ENCODE results near the gene PMVK.
A peak's percentile ranks its signal among the peaks of the same experiment; 100 is the strongest.

PMVK gene

DNA sequence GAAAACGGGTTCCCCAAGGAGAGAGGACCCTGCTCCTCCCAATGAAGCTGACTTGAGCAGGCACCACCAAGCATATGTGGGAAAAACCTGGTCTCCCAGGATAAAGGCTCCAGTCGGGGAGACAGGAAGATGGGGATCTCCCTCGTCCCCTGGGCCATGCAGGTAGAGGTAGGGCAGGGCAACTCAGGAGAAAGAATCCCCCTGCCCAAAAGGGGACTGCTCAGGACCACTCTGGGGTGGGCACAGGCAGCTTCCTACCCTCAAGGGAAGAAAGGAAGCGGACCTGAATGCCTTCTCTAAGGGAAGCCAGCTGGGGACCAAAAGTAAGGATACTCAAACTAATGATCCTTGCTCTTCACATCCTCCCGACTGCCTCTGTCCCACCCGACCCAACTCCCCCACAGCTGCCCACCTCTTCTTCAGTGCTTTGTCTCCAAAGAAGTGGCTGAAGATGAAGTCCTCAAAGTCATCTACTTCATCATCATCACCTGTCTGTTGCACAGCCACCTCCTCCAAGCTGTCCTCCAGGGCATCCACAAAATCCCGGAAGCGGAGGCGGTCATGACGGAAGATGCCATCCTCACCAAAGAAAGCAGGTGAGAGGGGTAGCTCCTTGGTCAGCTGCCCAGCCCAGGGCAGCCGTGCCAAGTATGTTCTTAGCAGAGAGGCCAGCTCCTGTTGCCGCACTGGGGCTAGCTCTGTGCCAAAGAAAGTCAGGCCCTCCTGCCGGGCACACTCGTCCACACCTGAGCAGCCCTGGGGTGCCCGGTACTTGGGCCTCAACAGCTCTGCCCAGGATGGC is 8.8 kb upstream of the PMVK start:
- no peak for DNase-seq

DNA sequence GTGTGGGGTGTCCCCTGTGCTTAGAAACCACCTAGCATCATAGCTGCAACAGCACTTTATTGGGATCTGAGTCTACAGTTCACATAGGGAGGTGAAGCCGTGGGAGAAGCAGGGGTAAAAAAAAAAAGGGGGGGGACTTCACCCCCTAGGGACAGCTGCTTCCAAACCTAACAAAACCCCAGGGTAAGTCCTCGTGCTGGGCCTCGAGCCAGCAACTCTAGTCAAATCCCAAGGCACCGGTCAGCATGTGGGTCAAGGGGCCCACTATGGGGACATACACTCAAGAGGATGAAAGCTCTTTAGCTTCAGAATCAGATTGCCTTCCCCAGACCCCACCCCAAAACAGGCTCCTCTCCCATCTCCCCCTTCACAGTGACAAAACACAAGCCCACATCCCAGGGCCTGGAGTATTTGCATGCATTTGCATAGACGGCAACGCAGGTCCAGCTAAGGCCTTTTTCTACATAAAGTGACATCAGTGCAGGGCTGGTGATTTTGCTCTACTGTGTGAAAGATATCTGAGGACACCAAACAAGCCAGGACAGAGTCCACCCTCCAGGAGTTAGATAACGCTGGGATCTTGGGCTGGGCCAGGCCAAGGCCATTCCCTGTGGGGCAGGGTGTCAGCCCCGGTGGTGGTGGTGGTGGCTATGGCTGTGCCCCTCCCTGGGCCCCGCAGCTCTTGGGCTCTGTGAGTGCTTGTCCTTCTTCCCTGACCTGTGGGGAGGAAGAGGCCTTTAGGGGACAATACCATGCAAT is 8.1 kb upstream of the PMVK start:
- DNase-seq: no peak

DNA sequence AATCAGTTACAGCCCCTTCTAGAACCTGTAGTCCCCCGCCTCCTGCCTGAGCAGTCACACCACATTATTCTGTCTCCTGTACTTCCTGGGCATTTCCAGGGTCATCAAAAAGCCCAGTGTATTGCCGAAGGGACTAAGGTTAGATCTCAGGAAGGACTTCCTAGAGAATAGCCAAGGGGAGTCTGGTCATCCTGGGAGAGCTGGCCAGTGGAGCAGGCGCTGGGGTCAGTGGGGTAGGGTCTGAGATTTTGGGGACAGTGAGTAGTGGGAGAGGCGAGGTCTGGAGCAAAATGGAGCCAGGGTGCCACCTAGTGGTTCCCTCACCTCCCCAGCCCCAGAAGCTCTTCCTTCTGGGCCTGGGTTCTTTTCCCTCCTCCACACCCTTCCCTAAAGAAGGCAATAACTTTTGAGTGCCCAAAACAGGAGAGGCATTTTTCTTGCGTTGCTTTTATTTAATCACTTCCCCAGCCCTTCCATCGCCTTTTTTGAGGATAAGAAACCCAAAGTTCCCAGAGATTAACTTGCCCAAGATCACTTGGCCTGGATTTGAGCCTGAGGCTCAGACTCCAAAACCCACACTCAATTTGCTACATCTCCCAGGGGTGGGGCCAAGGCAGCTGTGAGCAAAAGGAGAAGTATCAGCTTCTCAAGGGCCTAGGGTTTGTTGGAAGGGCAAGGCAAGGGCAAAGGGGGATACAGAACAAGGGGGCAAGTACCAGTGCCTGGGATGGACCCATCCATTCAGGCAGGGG is 7.3 kb upstream of the PMVK start:
- DNase-seq: peak; percentile 46

DNA sequence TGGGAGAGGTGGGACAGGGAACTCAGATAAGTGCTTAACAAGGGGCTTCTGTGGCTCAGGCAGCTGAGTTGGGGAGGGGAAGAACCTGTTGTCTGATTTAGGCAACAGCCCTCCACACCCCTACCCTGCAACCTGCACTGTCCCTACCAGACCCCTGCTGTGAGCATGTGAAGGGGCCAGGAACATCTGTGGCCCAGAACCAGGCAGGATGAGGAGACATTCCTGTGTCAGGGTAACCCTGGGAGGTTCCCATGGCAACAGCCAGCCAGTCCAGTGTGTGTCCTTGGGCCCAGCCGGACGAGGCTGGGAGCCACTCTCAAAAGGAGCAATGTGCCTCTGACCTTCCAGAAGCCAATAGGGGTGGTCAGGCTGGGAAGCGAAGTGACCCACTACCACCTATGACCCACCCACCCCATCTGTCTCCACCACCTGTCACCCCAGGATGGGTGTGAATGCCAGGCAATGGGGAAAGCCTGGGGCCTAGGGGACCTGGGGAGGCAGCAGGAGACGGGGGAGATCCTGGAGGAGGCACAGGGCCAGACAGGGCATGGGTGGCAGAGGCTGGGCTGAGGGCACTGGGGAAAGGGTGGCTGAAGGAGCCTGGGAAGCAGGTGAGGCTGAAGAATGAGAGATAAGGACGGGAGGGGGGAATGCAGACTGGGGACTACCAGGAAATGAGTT is 5.0 kb upstream of the PMVK start:
- no peak for DNase-seq

DNA sequence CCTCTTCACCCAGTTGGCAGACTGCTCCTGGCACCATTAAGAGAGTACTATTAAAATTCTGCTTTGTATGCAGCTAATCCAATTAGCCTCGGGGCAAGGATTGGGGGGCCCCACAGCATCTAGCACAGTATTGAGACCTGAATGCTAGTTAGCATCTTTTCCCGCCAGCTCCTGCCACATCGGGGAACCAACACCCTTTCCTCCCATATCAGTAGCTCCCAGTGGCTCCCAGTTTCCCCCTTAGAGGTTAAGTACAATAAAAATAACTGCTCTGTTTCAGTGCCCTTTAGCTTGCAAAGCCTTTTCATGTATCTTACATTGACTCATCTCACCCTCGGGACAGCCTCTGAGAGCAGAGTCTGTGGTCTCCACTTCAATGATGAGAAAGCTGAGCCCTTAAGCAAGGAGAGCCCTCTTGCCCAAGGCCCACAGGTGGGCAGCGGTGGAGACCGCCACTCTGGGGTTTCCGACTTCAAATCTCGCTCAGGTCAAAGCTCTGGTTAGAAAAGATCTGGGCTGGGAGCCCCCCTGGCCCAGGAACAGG is 4.2 kb upstream of the PMVK start:
- no peak for DNase-seq

DNA sequence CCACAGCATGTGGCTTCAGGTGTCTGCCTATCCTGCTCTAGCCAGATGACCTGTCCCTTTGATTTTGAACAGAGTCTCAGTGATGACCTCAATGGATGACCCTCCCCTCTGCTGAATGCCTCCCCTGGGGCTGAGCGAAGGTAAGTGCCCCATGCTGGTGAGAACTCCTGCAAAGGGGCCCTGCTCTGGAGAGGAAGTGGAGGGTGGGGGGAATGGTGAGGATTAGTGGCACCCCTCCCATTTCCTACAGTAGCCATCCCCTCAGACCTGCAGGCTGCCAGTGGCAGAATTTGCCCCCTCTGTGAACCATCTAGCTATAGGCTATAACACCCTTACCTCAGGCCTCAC is 3.7 kb upstream of the PMVK start:
- DNase-seq: no peak

DNA sequence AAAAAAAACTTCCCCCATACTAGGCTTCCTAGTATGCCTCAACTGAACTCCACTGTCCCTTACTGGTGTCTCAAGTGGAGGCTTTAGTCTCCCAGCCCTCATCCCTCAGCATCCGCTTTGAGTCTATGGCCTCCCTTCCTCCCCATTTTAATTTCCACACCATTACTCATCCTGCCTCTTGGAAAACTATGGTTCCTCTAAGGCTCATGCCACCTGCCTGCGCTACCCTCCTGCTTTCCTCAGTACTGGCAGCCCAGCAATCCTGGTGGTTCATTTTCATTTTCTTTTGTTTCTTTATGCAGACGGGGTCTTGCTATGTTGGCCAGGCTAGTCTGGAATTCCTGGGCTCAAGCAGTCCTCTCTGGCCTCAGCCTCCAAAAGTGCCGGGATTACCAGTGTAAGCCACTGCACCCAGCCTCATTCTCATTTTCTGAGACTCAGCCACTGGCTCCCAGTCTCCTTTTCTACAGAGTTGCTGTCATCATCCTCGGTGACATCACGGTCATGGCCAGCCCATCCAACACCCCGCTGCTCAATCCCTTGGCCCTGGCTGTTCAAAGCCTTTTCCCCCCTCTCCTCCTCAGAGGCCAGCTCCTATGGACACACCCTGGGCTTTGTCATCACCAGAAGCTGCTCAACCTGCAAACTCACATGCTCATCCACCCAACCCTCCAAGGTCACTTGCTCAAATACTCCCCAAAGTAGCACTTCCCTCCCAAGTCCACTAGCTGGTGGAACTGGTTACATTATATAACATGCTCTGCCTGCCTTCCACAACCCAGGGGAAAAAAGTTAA is 2.3 kb upstream of the PMVK start:
- no peak for DNase-seq

DNA sequence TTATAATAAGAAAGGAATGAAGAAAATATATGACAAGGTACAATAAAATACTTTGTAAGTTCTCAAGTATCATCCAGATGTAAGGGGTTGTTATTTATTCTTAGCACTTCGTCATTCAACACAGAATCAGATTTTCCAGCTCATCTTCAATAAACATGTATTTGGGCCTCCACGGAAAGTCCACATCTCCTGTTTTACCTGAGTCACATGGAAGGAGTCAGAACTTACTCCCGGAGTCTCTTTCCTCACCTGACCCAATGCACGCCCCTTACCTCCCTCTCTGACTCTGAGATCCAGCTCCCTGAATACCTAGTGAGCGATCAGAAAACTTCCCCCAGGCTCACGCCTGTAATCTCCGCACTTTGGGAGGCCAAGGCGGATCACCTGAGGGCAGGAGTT is 1.5 kb upstream of the PMVK start:
- no peak for DNase-seq

DNA sequence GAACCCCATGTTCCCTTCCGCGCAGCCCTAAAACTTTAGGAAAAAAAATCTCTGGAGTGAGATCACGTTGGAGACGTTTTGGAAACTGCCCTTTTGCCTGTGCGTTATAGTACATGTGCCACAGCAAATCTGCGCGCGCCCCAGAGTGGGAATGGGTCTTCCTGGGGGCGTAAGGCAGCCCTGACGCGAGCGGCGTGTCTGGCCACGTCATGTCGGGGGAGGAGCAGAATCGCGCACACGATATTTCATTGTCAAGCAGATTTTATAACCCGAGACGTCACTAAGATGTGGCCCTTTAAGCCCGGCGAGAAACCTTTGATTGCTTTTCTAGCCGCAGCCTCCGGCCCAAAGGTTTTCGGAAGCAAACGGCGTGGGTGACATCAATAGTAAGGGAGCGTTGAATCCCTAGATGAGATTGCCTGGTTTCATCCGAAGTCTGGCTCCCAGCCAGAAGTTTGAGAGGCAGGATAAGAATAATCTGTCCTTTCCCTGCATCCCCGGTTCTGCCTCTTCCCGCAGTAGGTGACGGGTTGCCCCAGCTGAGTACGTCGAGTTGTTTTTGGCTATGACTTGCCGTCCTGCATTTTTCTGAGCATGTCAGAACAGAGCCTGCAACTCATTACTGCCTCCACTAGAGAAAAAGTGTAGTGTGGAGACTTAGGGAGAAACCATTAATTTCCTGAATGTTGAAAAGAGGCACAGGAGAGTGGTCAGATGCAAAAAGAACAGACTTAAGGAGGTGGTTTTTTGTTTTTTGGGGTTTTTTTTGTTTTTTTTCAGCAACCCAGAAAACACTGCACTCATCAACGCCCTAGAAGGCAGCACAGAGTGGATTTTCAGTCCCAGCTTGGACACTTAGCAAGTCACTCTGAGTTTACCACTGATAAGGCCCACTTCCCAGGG is 817 bp upstream of the PMVK start:
- peak; percentile 89 for DNase-seq

DNA sequence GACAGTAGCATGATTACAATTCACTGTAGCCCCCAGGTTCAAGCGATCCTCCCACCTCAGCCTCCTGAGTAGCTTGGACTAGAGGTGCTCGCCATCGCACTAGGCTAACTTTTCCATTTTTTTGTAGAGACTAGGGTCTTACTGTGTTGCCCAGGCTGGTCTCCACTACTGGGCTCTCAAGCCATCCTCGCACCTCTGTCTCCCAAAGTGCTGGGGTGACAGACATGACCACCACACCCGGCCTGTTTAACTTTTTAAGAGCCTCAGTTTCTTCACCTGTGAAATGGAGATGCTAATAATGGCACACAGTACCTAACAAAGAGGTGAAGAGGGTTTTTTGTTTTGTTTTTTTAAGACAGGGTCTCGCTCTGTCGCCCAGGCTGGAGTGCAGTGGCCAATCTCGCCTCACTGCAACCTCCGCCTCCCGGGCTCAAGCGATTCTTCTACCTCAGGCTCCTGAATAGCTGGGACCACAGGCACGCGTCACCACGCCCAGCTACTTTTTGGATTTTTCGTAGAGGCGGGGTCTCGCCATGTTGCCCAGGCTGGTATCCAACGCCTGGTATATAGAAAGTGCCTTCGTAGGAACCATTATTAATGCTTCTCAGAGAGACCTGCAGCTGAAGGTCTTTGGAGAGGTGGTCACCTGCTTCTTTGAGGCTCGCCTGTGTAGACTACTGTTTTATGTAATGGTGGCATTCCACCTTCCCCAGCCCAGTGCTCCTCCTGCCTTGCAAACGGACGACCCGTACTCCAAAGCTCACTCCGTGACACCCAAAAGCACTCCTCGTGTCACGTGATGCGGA is 567 bp downstream of the PMVK start:
- no peak for DNase-seq

DNA sequence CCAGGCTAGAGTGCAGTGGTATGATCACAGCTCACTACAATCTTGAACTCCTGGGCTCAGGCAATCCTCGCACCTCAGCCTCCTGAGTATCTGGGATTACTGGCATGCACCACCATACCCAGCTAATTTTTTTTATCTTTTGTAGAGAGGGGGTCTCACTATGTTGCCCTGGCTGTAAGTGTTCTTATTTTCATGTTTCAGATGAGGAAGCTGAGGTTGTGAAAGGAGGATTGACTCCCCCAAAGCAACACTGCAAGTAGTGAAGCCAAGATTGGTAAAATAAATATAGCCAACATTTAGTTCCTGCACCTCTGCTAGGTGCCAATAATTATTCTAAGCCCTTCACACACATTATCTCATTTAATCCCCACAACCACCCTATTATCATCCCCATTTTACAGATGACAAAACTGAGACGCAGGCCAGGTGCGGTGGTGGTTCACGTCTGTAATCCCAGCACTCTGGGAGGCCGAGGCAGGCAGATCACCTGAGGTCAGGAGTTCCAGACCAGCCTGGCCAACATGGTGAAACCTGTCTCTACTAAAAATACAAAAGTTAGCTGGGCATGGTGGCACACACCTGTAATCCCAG is 2.1 kb downstream of the PMVK start:
- DNase-seq: no peak

DNA sequence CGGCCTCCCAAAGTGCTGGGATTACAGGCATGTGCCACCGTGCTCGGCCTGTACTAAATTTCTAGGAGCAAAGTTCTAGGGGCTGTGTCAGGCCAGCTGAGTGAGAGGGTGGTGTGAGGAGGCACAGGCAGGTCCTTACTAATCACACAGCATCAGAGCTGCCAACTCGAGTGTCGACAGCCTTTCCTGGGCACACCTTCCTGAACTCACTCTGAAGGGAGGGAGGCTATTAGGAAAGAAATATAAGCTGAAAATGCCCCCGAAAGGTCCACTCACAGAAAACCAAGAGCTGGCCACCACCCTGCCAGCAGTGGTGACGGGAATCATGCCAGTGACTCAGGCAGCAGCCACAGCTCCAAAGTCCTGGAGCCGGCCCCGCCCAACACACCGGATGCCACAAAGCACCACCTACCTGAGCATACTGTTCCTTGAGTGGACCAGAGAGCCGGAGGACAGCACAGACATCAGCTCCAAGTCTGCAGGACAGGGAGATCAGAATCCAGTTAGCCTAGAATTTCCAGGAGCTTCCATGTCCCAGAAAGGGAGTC is 4.5 kb downstream of the PMVK start:
- DNase-seq: no peak

DNA sequence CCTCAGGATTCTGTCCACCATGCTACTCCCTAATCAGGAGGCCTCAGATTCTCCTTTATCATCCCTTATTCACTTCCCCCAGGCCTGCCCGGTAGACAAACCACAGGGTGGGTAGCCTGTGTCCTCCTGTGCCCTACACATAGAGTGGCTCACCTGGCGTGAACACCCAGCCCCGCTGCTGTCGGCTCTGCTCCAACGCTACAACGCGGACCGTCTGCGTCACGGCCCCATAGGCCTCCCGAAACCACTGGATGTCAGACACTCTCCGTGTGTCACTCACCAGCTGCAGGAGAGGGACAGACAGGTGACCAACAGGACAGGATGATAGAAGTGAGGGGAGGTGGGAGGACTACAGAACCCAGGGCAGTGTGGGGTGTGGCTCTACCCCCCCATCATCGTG is 10.3 kb downstream of the PMVK start:
- DNase-seq: no peak

DNA sequence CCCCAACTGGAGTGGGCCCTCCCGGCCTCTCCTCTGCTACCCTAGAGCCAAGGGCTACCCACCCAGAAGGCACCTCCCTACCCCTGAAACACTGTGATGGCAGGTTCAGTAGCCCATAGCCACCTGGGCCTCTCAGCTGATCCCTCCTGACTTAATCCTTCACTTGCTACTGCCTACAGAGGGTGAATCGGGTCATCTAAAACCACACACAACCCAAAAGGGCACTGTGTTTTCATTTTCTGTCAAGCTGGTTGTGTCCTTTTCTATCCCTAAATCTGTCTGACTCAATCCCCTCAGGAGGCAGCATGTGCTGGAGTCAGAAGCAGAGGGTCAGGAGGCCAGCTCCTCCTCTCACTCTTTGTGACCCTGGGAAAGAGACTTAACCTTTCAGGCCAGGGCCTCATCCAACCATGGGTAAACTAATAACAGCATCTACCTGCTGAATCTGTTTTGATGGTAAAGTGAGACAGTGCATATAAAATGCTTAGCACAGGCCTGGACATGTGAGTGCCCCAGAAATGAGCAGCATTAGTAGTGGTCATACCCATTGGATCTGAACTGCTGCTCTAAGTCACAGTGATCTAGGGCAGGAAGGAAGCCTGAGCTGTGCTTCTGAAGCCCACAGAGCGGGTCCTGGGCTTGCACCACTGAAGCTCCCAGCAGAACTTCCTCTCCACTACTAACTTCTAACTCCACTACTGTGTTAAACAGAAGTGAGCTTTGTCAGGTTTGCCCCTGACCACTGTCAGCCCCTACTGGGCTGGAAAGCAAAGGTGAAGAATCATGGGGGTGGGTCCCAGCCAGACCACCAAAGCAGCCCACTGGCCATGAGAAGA is 11.0 kb downstream of the PMVK start:
- DNase-seq: no peak

DNA sequence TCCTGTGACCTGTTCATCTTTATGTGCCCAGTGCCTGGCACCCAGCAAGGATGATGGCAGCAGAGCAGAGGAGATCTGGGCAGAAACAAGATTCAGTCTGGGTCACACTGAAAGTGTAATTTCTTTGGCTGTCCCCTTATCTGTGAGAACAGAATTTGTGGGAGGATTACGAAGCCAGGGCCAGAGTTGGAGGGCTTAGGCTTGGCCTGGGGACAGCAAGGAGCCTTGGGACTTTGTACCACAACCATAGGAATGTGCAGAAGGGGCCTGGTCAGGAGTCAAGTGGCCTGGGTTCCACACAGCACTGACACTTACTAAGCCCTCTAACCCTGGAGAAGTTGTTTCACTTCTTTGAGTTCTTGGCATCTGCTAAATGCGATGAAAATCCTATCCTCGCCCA is 12.8 kb downstream of the PMVK start:
- no peak for DNase-seq

DNA sequence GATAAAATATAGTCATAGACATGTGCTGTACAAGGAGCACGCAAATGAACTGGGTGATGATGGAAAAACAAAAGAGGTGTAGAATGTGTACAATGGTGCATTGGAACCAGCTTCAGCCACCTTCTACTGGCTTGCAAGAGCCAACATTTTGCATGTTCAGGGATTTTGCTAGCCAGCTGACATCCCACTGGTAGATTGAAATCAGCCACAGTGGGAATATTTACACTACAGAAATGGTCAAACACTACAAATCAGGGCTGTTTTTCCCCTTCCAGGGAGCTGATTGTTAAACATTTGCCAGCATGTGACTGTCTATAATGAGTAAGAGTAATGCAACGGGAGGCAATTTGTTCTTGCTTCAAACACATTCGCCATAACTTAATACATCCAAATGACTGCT is 23.2 kb downstream of the PMVK start:
- DNase-seq: no peak

DNA sequence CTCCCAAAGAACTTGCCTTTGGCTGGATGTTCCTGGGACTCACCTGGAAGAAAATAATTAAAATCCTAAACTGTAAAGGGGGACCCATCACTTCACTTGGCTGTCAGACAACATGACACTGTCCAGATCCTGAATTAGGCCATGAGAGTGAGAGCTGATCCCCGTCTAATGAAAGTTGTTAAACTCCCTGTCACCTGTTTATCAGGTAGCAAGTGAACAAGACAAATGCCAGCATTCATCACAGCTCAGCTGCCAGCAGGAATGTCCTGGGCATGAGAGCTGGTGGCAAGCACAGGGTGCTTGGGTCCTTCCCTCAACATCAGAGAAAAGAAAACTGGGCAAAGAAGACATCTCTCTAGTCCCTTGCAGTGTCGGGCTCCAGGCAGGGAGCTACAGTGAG is 23.8 kb downstream of the PMVK start:
- DNase-seq: no peak

Data from NCI-H1436 (cell line).